SK-N-MC (cell line): ENCODE data around the gene TIMM23.
"Not testable (repeated sequence)": the region's sequence is repeated elsewhere in the genome, so short reads cannot be mapped to it uniquely, and the experiment has no call there.

Experiments used
- EZH2 ChIP-seq: fragments of 200-600 bp; sonication (generic); IDR thresholded peaks from one replicate; pipeline ENCODE4 v1.6.1; 2017; ENCODE audit warnings: antibody characterized with exemption
- POLR2AphosphoS5 ChIP-seq: IDR thresholded peaks from 2 replicates; pipeline ENCODE4 v1.6.1; 2012; ENCODE audit warnings: mild to moderate bottlenecking, low read depth, low read length, borderline replicate concordance

DNA sequence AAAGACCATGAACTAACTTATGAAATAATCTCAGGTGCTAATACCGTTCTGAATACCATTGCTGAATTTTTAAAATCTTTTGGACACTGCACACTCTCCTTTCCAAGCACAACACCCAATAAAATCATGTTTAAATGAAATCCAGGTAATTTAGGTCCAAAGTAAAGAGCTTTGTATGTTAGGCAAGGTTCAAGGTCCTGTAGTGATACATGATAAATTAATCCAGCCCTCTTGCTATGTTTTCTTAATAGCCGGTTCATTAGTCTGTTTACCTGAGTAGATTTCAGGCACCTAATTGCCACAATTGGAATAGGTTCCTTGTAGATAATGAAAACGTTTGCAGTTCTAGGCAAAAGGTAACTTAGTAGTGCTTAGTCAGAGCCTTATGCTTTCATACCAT is 13.3 kb downstream of the TIMM23 start:
- TF ChIP-seq EZH2, POLR2AphosphoS5: not testable (repeated sequence)
